ENCODE measurements around the gene SEC11A.

Gene SEC11A

GRCh38 chr15:84631706-84632272, 84.2 kb downstream of the SEC11A start:
- TF ChIP-seq YY1 (IDR thresholded peaks at IDR 0.05; ENCODE audit: low read depth): 0 out of 2 replicates have a peak, but pooled peaks have one; percentile 20
- no peak for TF ChIP-seq TAF1 (IDR thresholded peaks at IDR 0.05; ENCODE audit: low read depth)
- TF ChIP-seq, protein P1, sequence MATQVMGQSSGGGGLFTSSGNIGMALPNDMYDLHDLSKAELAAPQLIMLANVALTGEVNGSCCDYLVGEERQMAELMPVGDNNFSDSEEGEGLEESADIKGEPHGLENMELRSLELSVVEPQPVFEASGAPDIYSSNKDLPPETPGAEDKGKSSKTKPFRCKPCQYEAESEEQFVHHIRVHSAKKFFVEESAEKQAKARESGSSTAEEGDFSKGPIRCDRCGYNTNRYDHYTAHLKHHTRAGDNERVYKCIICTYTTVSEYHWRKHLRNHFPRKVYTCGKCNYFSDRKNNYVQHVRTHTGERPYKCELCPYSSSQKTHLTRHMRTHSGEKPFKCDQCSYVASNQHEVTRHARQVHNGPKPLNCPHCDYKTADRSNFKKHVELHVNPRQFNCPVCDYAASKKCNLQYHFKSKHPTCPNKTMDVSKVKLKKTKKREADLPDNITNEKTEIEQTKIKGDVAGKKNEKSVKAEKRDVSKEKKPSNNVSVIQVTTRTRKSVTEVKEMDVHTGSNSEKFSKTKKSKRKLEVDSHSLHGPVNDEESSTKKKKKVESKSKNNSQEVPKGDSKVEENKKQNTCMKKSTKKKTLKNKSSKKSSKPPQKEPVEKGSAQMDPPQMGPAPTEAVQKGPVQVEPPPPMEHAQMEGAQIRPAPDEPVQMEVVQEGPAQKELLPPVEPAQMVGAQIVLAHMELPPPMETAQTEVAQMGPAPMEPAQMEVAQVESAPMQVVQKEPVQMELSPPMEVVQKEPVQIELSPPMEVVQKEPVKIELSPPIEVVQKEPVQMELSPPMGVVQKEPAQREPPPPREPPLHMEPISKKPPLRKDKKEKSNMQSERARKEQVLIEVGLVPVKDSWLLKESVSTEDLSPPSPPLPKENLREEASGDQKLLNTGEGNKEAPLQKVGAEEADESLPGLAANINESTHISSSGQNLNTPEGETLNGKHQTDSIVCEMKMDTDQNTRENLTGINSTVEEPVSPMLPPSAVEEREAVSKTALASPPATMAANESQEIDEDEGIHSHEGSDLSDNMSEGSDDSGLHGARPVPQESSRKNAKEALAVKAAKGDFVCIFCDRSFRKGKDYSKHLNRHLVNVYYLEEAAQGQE (IDR thresholded peaks at IDR 0.05; ENCODE audit: low read depth): no peak
- no peak for TF ChIP-seq EGR1 (IDR thresholded peaks at IDR 0.05)

GRCh38 chr15:84629033-84629432, 86.9 kb downstream of the SEC11A start:
- TF ChIP-seq TAF1 (IDR thresholded peaks at IDR 0.05; ENCODE audit: low read depth) (no peak), EP300 (IDR thresholded peaks at IDR 0.05; ENCODE audit: borderline replicate concordance) (no peak), CEBPB (IDR thresholded peaks at IDR 0.05) (no peak), NFIC (IDR thresholded peaks at IDR 0.05) (no peak), EGR1 (IDR thresholded peaks at IDR 0.05) (no peak), ZBTB7A (IDR thresholded peaks at IDR 0.05; ENCODE audit: low read depth) (no peak), CREB1 (IDR thresholded peaks at IDR 0.05; ENCODE audit: low read depth) (no peak), MAX (IDR thresholded peaks at IDR 0.05) (no peak), YY1 (IDR thresholded peaks at IDR 0.05; ENCODE audit: low read depth) (no peak), TCF12 (IDR thresholded peaks at IDR 0.05; ENCODE audit: low read depth) (no peak), TEAD4 (IDR thresholded peaks at IDR 0.05) (no peak), USF1 (IDR thresholded peaks at IDR 0.05) (no peak), RAD21 (IDR thresholded peaks at IDR 0.05; ENCODE audit: low read depth) (no peak), FOXM1 (IDR thresholded peaks at IDR 0.05; ENCODE audit: borderline replicate concordance, low read depth) (no peak)
- TF ChIP-seq, protein P1 (IDR thresholded peaks at IDR 0.05; ENCODE audit: low read depth): no peak

GRCh38 chr15:84625123-84625522, 90.8 kb downstream of the SEC11A start:
- TF ChIP-seq YY1 (IDR thresholded peaks at IDR 0.05; ENCODE audit: low read depth) (no peak), TEAD4 (IDR thresholded peaks at IDR 0.05) (no peak), CREB1 (IDR thresholded peaks at IDR 0.05; ENCODE audit: low read depth) (no peak), EP300 (IDR thresholded peaks at IDR 0.05; ENCODE audit: borderline replicate concordance) (no peak), USF1 (IDR thresholded peaks at IDR 0.05) (no peak), TCF12 (IDR thresholded peaks at IDR 0.05; ENCODE audit: low read depth) (no peak)

DNA sequence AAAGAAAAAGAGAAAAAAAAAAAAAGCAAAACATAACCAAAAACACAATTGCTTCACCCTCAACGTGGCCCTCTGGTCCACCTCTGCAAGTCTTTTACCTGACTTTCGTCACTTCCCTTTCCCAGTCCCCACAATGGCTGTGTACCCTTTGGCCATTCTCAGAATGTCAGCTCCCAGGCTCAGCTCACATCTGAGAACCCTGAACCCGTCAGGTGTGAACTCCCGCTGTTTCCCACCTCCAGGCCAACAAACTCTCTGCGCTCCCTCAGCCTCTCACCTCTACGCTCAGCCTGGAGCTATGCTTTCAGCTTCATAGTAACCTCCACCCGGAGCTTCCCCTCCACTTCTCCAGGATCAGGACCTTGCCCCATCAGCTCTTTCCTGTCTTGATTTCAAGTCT, 91.6 kb downstream of the SEC11A start:
- TF ChIP-seq USF1 (IDR thresholded peaks at IDR 0.05) (no peak), YY1 (IDR thresholded peaks at IDR 0.05; ENCODE audit: low read depth) (no peak), FOXM1 (IDR thresholded peaks at IDR 0.05; ENCODE audit: borderline replicate concordance, low read depth) (no peak), EP300 (IDR thresholded peaks at IDR 0.05; ENCODE audit: borderline replicate concordance) (no peak), MAX (IDR thresholded peaks at IDR 0.05) (no peak), TEAD4 (IDR thresholded peaks at IDR 0.05) (no peak)

DNA sequence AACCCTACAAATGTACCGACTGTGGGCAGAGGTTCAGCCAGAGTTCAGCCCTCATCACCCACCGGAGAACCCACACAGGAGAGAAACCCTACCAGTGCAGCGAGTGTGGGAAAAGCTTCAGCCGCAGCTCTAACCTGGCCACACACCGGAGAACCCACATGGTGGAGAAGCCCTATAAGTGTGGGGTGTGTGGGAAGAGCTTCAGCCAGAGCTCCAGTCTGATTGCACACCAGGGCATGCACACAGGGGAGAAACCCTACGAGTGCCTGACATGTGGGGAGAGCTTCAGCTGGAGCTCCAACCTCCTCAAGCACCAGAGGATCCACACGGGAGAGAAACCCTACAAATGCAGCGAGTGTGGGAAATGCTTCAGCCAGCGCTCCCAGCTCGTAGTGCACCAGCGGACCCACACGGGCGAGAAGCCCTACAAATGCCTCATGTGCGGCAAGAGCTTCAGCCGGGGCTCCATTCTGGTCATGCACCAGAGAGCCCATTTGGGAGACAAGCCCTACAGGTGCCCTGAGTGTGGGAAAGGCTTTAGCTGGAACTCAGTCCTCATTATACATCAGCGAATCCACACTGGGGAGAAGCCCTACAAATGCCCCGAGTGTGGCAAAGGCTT, 94.5 kb downstream of the SEC11A start:
- no peak for TF ChIP-seq EP300 (IDR thresholded peaks at IDR 0.05; ENCODE audit: borderline replicate concordance)
- TF ChIP-seq RAD21 (IDR thresholded peaks at IDR 0.05; ENCODE audit: low read depth): no peak
- TF ChIP-seq, protein P1 (IDR thresholded peaks at IDR 0.05; ENCODE audit: low read depth): no peak
